Measurements from ENCODE around the gene UFC1. TPM values are rescaled to one million over a fixed set of nuclear protein-coding genes. Genes with fewer than 3 reads are reported as not detected.

The UFC1 gene
- polyA plus RNA-seq, 1 donor (not counting 4 experiments of a cell fraction or from before 2014, with no cell fraction given) = 86.4 TPM

DNA sequence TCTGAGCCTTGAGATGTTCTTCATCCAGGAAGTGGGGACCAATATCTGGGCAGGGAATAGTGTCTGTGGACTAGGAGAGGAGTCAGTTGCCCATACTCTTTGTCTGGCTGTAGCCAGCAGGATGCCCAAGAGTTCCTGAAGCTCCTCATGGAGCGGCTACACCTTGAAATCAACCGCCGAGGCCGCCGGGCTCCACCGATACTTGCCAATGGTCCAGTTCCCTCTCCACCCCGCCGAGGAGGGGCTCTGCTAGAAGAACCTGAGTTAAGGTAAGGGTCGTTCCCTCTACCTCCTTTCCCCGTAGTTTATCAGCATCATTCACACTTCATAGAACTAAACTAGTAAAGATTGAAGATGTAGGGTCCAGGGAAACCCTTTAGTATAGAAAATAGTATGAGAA is 9.0 kb downstream of the UFC1 start:
- no peak overlapping the region for H3K4me2 ChIP-seq (ENCODE audit: control insufficient read depth, extremely low read depth, insufficient read depth, low read depth, low read length)
- no peaks in the 10 kb centered on the region for H3K9me1 ChIP-seq (ENCODE audit: control insufficient read depth, extremely low read depth, insufficient read depth, low read length)
- H3K9ac ChIP-seq (ENCODE audit: control insufficient read depth, extremely low read depth, insufficient read depth, low read length) = no peak overlapping the region
- no peaks in the 10 kb centered on the region for H4K20me1 ChIP-seq (ENCODE audit: control insufficient read depth, extremely low read depth, insufficient read depth, low read length)
- H3K36me3 ChIP-seq (ENCODE audit: control insufficient read depth in 2 of 2, extremely low read depth in 1 of 2, insufficient read depth in 2 of 2, low read length in 2 of 2) = peaks cover 9 to 27% of the 10 kb centered on the region in 2 experiments
- H3K27me3 ChIP-seq (ENCODE audit: control insufficient read depth, extremely low read depth, insufficient read depth, low read length) = no peaks in the 10 kb centered on the region
- peaks cover 15% of the 10 kb centered on the region for H3K79me2 ChIP-seq (ENCODE audit: control insufficient read depth, insufficient read depth, low read length)
- no peaks in the 10 kb centered on the region for H3K9me3 ChIP-seq (ENCODE audit: control insufficient read depth, low read depth, low read length)
- H3K4me3 ChIP-seq (ENCODE audit: control insufficient read depth in 2 of 3, extremely low read depth in 1 of 3, insufficient read depth in 2 of 3, low read depth in 1 of 3, low read length in 3 of 3) = no peak overlapping the region
- dilution Hi-C loops (cut with MboI; ENCODE audit: extremely low pct_ligation_motif_present, low sequenced_read_pairs) = no loop called here
- FAIRE-seq = no peak
- no peak for DNase-seq (ENCODE audit: low read depth, low spot score)
- no peak for TF ChIP-seq EZH2 (IDR thresholded peaks at IDR 0.05; ENCODE audit: low read length)
- TF ChIP-seq, protein P1, sequence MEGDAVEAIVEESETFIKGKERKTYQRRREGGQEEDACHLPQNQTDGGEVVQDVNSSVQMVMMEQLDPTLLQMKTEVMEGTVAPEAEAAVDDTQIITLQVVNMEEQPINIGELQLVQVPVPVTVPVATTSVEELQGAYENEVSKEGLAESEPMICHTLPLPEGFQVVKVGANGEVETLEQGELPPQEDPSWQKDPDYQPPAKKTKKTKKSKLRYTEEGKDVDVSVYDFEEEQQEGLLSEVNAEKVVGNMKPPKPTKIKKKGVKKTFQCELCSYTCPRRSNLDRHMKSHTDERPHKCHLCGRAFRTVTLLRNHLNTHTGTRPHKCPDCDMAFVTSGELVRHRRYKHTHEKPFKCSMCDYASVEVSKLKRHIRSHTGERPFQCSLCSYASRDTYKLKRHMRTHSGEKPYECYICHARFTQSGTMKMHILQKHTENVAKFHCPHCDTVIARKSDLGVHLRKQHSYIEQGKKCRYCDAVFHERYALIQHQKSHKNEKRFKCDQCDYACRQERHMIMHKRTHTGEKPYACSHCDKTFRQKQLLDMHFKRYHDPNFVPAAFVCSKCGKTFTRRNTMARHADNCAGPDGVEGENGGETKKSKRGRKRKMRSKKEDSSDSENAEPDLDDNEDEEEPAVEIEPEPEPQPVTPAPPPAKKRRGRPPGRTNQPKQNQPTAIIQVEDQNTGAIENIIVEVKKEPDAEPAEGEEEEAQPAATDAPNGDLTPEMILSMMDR (optimal IDR thresholded peaks at IDR 0.05 in 1 of 3, IDR thresholded peaks at IDR 0.05 in 1 of 3, conservative IDR thresholded peaks at IDR 0.05 in 1 of 3; ENCODE audit: extremely low read depth in 1 of 3, insufficient read depth in 2 of 3, low read length in 3 of 3) = no peak
- no peak overlapping the region for H3K27ac ChIP-seq (ENCODE audit: control insufficient read depth, insufficient read depth, low read length)
- no peak overlapping the region for H2AFZ ChIP-seq (ENCODE audit: control insufficient read depth, low read length)
- H3K4me1 ChIP-seq (ENCODE audit: control insufficient read depth, extremely low read depth, insufficient read depth, low read length) = peaks cover 33% of the 10 kb centered on the region

DNA sequence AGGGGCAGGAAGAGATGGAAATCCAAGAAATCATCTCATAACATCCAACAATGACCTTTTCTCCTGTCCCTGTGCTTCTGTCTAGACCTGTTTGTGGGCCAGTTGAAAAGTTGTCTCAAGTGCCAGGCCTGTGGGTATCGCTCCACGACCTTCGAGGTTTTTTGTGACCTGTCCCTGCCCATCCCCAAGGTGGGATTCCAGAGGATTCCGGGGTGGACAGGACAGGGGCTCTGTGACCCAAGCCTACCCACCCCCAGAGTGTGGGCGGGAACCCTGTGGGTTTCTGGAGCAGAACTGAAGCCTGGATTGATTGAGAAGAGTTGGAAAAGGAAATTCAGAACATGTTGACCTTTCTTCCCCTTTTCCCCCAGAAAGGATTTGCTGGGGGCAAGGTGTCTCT is 10.0 kb downstream of the UFC1 start:
- dilution Hi-C loops (cut with MboI; ENCODE audit: extremely low pct_ligation_motif_present, low sequenced_read_pairs) = no loop called here
- H3K4me2 ChIP-seq (ENCODE audit: control insufficient read depth, extremely low read depth, insufficient read depth, low read depth, low read length) = no peak overlapping the region

More for the DNA sequence above, 10.0 kb downstream of the UFC1 start:
- FAIRE-seq (no peak), DNase-seq (ENCODE audit: low read depth, low spot score) (no peak)
- Histone ChIP-seq H4K20me1 (ENCODE audit: control insufficient read depth, extremely low read depth, insufficient read depth, low read length) (no peaks in the 10 kb centered on the region), H3K36me3 (ENCODE audit: control insufficient read depth in 2 of 2, extremely low read depth in 1 of 2, insufficient read depth in 2 of 2, low read length in 2 of 2) (peaks cover 7 to 27% of the 10 kb centered on the region in 2 experiments), H3K9me1 (ENCODE audit: control insufficient read depth, extremely low read depth, insufficient read depth, low read length) (no peaks in the 10 kb centered on the region), H3K27me3 (ENCODE audit: control insufficient read depth, extremely low read depth, insufficient read depth, low read length) (no peaks in the 10 kb centered on the region), H3K79me2 (ENCODE audit: control insufficient read depth, insufficient read depth, low read length) (peaks cover 15% of the 10 kb centered on the region), H2AFZ (ENCODE audit: control insufficient read depth, low read length) (no peak overlapping the region), H3K4me1 (ENCODE audit: control insufficient read depth, extremely low read depth, insufficient read depth, low read length) (peaks cover 23% of the 10 kb centered on the region), H3K9ac (ENCODE audit: control insufficient read depth, extremely low read depth, insufficient read depth, low read length) (no peak overlapping the region), H3K4me3 (ENCODE audit: control insufficient read depth in 2 of 3, extremely low read depth in 1 of 3, insufficient read depth in 2 of 3, low read depth in 1 of 3, low read length in 3 of 3) (no peak overlapping the region), H3K9me3 (ENCODE audit: control insufficient read depth, low read depth, low read length) (no peaks in the 10 kb centered on the region), H3K27ac (ENCODE audit: control insufficient read depth, insufficient read depth, low read length) (no peak overlapping the region)
- TF ChIP-seq, protein P1 (optimal IDR thresholded peaks at IDR 0.05 in 1 of 3, IDR thresholded peaks at IDR 0.05 in 1 of 3, conservative IDR thresholded peaks at IDR 0.05 in 1 of 3; ENCODE audit: extremely low read depth in 1 of 3, insufficient read depth in 2 of 3, low read length in 3 of 3) = no peak
- TF ChIP-seq EZH2 (IDR thresholded peaks at IDR 0.05; ENCODE audit: low read length) = no peak

Data from keratinocyte (primary cell).